Peyer's patch (tissue), 4 donors: ENCODE measurements around the gene EMC10. TPM values are rescaled to one million over a fixed set of nuclear protein-coding genes. Genes with fewer than 3 reads are reported as not detected.

ENCODE experiments used
- DNase-seq, 3 donors: peaks; one replicate each; pipeline ENCODE4 v3.0.0-alpha.2; 2017 to 2019
- H3K27ac ChIP-seq, 4 donors: fragments of 200-600 bp; sonication (generic); one replicate each; pipeline ENCODE4 v1.5.1; 2016 to 2019
- H3K27me3 ChIP-seq, 2 donors: fragments of 200-600 bp; sonication (generic); one replicate each; pipeline ENCODE4 v1.5.1; 2019
- H3K36me3 ChIP-seq, 3 donors: fragments of 200-600 bp; sonication (generic); one replicate each; pipeline ENCODE4 v1.5.1; 2016 to 2019
- H3K4me1 ChIP-seq, 4 donors: fragments of 200-600 bp; sonication (generic); one replicate each; pipeline ENCODE4 v1.5.1; 2016 to 2019
- H3K4me3 ChIP-seq, 4 donors: fragments of 200-600 bp; sonication (generic); 1 replicate in 3 of 4; 2 replicates in 1 of 4; pipeline ENCODE4 v1.5.1; 2016 to 2019; ENCODE audit warnings: mild to moderate bottlenecking in 1 of 4
- H3K9me3 ChIP-seq, 4 donors: fragments of 200-600 bp; sonication (generic); one replicate each; pipeline ENCODE4 v1.5.1; 2016 to 2019; ENCODE audit warnings: mild to moderate bottlenecking in 1 of 4
- POLR2A ChIP-seq, 2 donors: fragments of 450-650 bp; IDR thresholded peaks; one replicate each; pipeline ENCODE4 v1.5.1; 2017; ENCODE audit warnings: antibody characterized with exemption in 2 of 2, mild to moderate bottlenecking in 2 of 2, moderate library complexity in 2 of 2
- total RNA-seq, 4 donors: library from RNA; depleted of rRNA; stranded (reverse); fragments of >200 nt; gene quantifications; one replicate each; pipeline ENCODE4 v1.1.0, GENCODE V29; 2016
- TF ChIP-seq, protein P1 (sequence below), 6 experiments: fragments of 450-650 bp in 4 of 6; fragments of 200-600 bp in 2 of 6; sonication (generic) in 1 of 6; IDR thresholded peaks; one replicate each; pipeline ENCODE4 v1.5.1; 2017 to 2019; ENCODE audit warnings: antibody characterized with exemption in 6 of 6, mild to moderate bottlenecking in 3 of 6, moderate library complexity in 1 of 6

The EMC10 gene
- total RNA-seq, 4 donors from 2014 or later = 63.5 to 134 (median 117) TPM

- TF ChIP-seq POLR2A (IDR thresholded peaks at IDR 0.05) = no peak
- TF ChIP-seq, protein P1, sequence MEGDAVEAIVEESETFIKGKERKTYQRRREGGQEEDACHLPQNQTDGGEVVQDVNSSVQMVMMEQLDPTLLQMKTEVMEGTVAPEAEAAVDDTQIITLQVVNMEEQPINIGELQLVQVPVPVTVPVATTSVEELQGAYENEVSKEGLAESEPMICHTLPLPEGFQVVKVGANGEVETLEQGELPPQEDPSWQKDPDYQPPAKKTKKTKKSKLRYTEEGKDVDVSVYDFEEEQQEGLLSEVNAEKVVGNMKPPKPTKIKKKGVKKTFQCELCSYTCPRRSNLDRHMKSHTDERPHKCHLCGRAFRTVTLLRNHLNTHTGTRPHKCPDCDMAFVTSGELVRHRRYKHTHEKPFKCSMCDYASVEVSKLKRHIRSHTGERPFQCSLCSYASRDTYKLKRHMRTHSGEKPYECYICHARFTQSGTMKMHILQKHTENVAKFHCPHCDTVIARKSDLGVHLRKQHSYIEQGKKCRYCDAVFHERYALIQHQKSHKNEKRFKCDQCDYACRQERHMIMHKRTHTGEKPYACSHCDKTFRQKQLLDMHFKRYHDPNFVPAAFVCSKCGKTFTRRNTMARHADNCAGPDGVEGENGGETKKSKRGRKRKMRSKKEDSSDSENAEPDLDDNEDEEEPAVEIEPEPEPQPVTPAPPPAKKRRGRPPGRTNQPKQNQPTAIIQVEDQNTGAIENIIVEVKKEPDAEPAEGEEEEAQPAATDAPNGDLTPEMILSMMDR (IDR thresholded peaks at IDR 0.05) = no peak
- no peaks in the 10 kb centered on the region for H3K9me3 ChIP-seq
- no peaks in the 10 kb centered on the region for H3K27me3 ChIP-seq
- no peak overlapping the region for H3K27ac ChIP-seq
- peaks cover 0 to 16% (median 9%) of the 10 kb centered on the region in 4 donors for H3K4me1 ChIP-seq
- peak in 1 of 3 donors; percentile 38 for DNase-seq
- no peak overlapping the region for H3K4me3 ChIP-seq
- peaks cover 0 to 51% (median 0%) of the 10 kb centered on the region in 3 donors for H3K36me3 ChIP-seq
These were observed 1.6 kb downstream of the EMC10 start for GRCh38 chr19:50477751-50478515.

GRCh38 chr19:50478901-50479715 lies 2.8 kb downstream of the EMC10 start:
- Histone ChIP-seq H3K9me3 (no peaks in the 10 kb centered on the region), H3K27me3 (no peaks in the 10 kb centered on the region), H3K36me3 (peaks cover 0 to 54% (median 0%) of the 10 kb centered on the region in 3 donors), H3K4me1 (peaks cover 0 to 16% (median 9%) of the 10 kb centered on the region in 4 donors), H3K4me3 (no peak overlapping the region), H3K27ac (no peak overlapping the region)
- peak in 1 of 3 donors; percentile 41 for DNase-seq
- TF ChIP-seq POLR2A (IDR thresholded peaks at IDR 0.05) = no peak
- TF ChIP-seq, protein P1 (IDR thresholded peaks at IDR 0.05) = peak in 2 of 6 experiments; percentile 4 to 6

DNA sequence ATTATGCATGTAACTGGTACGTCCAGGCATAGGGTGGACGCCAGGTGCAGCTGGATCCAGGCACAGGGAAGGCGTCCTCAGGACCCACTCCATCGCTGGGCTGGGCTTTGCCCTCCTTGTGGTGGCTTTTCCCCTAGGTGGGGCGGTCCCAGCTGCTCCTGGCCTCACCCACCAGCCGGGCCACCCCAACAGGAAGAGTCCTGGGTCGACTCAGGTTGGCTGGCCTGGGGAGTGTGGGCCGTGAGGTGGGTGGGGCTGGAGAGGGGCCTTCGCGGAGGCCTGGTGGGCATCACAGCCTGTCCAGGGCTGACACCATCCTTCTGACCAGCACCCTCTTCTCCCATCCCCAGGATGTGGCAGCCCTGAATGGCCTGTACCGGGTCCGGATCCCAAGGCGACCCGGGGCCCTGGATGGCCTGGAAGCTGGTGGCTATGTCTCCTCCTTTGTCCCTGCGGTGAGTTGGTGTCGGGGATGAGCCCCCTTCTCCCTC lies 3.5 kb downstream of the EMC10 start:
- no peaks in the 10 kb centered on the region for H3K27me3 ChIP-seq
- no peak overlapping the region for H3K4me3 ChIP-seq
- TF ChIP-seq, protein P1 (IDR thresholded peaks at IDR 0.05) = no peak
- H3K36me3 ChIP-seq = peaks cover 0 to 58% (median 0%) of the 10 kb centered on the region in 3 donors
- peaks cover 0 to 16% (median 9%) of the 10 kb centered on the region in 4 donors for H3K4me1 ChIP-seq
- H3K9me3 ChIP-seq = no peaks in the 10 kb centered on the region
- H3K27ac ChIP-seq = no peak overlapping the region
- DNase-seq = peak in 1 of 3 donors; percentile 33

DNA sequence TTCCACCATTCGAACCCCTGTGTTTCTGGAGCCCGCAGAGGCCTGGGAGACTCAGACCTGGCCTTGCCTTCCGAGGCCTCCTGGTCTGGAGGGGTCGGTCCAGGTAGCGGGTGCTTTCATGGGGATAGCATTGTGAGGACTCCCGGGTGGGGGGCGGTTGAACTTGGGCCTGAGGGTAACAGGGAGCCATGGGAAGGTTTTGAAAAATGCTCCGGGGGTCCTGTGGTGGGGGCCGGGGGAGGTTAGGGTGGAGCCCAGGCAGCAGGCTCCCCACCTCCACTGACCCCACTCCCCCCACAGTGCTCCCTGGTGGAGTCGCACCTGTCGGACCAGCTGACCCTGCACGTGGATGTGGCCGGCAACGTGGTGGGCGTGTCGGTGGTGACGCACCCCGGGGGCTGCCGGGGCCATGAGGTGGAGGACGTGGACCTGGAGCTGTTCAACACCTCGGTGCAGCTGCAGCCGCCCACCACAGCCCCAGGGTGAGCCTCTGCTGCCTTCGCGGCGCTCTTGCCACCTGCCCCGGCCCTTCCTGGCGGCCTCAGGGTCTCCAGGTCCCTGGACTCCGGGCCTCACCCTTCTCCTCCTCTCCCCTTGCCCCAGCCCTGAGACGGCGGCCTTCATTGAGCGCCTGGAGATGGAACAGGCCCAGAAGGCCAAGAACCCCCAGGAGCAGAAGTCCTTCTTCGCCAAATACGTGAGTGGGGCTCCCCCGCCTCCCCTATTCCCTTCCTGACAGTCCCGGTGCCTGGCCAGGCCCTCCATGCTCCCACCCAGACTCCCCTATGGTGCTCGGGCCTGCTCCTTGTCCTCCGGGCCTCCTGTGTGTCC lies 4.2 kb downstream of the EMC10 start:
- Histone ChIP-seq H3K27ac (no peak overlapping the region), H3K4me1 (peaks cover 0 to 16% (median 9%) of the 10 kb centered on the region in 4 donors), H3K4me3 (no peak overlapping the region), H3K9me3 (no peaks in the 10 kb centered on the region), H3K27me3 (no peaks in the 10 kb centered on the region), H3K36me3 (peaks cover 0 to 63% (median 0%) of the 10 kb centered on the region in 3 donors)
- TF ChIP-seq POLR2A (IDR thresholded peaks at IDR 0.05) = no peak
- TF ChIP-seq, protein P1 (IDR thresholded peaks at IDR 0.05) = no peak
- DNase-seq = peak in 1 of 3 donors; percentile 16
